Neuron (in vitro differentiated cells): ENCODE results near the gene CEP295NL.

Experiments
- H2AFZ ChIP-seq: one replicate; pipeline ENCODE4 v1.6.1; 2013; ENCODE audit warnings: low read depth, mild to moderate bottlenecking, inconsistent platforms, low read length, moderate library complexity
- H3K27me3 ChIP-seq: one replicate; pipeline ENCODE4 v1.6.1; 2013; ENCODE audit warnings: low read length; ENCODE audit not compliant: insufficient read depth
- H3K36me3 ChIP-seq: one replicate; pipeline ENCODE4 v1.6.1; 2013; ENCODE audit warnings: low read length; ENCODE audit not compliant: insufficient read depth
- H3K4me1 ChIP-seq: one replicate; pipeline ENCODE4 v1.6.1; 2013; ENCODE audit warnings: low read length; ENCODE audit not compliant: insufficient read depth
- H3K4me3 ChIP-seq: 2 replicates; pipeline ENCODE4 v1.5.1; 2013; ENCODE audit warnings: mild to moderate bottlenecking, low read length, moderate library complexity
- H3K9me3 ChIP-seq: one replicate; pipeline ENCODE4 v1.6.1; 2013; ENCODE audit warnings: low read length

The CEP295NL gene

DNA sequence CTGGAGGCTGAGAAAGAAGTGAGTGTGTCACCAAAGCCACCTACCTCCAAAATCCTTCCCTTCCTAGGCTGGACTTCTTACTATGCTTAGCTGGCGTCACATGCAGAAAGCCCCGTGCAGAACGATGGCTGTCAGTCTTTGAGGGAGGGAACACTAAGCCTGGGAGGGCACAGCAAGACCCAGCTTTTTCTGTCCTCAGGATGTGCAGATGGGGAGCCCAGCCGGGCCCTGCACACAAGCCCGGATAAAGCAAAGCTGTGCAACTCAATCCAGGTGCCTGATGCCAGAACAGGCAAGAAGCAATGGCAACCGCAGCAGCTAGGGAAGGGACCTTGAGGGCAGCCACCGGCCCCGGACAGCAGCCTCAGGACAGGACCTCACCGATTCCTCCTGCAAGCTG is 48.5 kb downstream of the CEP295NL start:
- H3K4me3 ChIP-seq, result no peak overlapping the region
- H3K27me3 ChIP-seq, result no peaks in the 10 kb centered on the region
- H2AFZ ChIP-seq, result no peak overlapping the region
- H3K36me3 ChIP-seq, result peaks cover 37% of the 10 kb centered on the region
- no peaks in the 10 kb centered on the region for H3K4me1 ChIP-seq
- H3K9me3 ChIP-seq, result no peaks in the 10 kb centered on the region

DNA sequence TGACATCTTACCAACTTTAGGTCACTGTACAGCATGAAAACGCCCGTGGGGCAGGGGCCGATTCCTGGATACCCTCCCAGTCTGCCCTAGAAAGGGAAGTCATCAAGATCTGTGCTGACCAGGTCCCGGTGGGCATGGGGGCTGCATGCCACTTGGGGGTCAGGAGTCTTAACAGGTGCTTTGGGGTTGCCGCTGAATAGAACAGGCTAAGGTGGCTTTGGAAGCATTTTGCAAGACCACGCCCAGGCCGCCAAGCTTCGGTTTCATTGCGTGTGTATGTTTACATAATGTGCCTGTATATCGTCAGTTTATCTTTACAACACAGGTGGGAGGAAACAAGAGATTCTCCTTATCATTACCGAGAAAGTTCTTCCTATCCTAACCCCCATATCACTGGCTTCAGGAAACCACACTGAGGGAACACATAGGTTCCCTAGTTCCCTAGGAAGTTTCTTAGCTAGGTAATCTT is 49.0 kb downstream of the CEP295NL start:
- no peak overlapping the region for H3K4me3 ChIP-seq
- H3K36me3 ChIP-seq, result peaks cover 35% of the 10 kb centered on the region
- no peaks in the 10 kb centered on the region for H3K27me3 ChIP-seq
- H3K4me1 ChIP-seq, result no peaks in the 10 kb centered on the region
- H3K9me3 ChIP-seq, result no peaks in the 10 kb centered on the region
- no peak overlapping the region for H2AFZ ChIP-seq

DNA sequence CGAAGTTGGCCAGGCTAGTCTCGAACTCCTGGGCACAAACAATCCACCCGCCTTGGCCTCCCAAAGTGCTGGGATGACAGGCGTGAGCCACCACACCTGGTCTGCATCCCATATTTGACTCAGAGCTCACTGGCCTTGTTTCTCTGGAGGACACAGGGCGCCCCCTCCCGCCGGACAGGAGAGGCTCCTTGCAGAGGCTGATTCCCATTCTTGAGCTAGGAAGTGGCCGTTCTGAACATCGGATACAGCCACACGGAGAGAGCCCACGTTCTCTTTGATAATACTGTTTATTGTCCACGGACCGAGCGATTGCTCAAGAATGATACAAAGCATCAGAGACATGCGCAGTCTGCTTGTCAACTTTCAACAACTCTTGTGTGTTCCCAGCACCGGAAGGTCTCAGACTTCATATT is 50.3 kb downstream of the CEP295NL start:
- Histone ChIP-seq H2AFZ (no peak overlapping the region), H3K36me3 (peaks cover 35% of the 10 kb centered on the region), H3K4me1 (no peaks in the 10 kb centered on the region), H3K9me3 (no peaks in the 10 kb centered on the region), H3K27me3 (no peaks in the 10 kb centered on the region), H3K4me3 (no peak overlapping the region)

DNA sequence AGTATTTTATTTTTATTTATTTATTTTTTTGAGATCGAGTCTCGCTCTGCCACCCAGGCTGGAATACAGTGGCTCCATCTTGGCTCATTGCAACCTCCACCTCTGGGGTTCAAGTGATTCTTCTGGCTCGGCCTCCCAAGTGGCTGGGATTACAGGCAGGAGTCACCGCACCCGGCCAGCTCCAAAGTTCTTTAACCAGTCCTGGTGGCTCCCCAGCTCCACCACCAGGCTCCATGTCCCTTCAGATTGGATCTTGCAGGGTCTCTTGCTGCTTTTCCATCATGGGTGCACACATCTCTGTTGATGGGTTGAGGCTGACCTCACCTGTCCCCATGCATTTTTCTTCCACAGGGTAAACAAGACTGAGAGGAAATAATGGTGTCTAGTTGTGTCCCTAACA is 54.0 kb downstream of the CEP295NL start:
- no peak overlapping the region for H2AFZ ChIP-seq

DNA sequence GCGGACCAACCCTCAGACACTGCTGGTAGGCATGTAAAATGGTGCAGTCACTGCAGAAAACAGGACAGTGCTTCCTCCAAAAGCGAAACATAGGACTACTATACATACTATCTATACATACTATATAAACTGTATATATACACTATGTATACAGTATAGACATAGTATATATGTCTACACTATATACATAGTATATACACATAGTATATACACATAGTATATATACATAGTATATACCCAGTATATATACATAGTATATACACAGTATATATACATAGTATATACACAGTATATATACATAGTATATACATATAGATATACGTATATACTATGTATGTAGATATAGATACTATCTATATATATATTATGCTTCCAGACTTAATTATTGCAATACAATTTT is 55.9 kb downstream of the CEP295NL start:
- Histone ChIP-seq H2AFZ (no peak overlapping the region), H3K4me1 (no peaks in the 10 kb centered on the region), H3K27me3 (no peaks in the 10 kb centered on the region), H3K4me3 (no peak overlapping the region), H3K9me3 (no peaks in the 10 kb centered on the region), H3K36me3 (no peaks in the 10 kb centered on the region)

More for the DNA sequence above, 54.0 kb downstream of the CEP295NL start:
- Histone ChIP-seq H3K4me3 (no peak overlapping the region), H3K9me3 (no peaks in the 10 kb centered on the region), H3K27me3 (no peaks in the 10 kb centered on the region), H3K4me1 (no peaks in the 10 kb centered on the region), H3K36me3 (peaks cover 6% of the 10 kb centered on the region)

DNA sequence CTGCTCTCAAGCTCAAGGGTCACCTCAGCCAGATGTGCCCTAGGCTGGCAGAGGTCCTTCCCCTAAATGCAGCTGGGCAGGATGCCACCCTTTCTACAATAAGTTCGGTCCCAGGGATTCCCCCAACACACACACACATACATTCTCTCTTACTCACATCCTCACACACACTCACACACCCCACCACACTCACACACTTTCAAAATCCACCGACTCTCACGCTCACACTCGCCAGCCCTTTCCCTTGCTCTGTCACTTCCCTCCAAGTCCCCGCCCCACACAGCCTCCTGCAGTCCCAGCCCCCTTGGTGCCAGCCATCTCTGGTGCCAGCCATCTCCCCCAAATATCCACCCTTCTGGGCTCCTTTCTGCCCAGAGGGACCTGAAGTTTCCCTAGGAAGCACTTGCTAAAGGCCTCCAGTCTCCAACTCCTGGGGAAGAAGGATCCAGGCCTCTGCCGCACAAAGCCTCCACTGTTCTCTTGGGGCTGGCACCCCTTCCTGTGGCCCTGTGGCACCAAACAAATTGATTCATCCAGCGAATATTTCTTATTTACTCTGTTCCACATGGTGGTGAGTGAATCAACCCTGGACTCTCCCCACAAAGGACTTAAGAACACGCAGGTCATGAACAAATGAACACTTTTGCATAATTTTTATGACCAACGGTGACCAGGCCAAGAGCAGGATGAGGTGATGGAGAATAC is 58.5 kb downstream of the CEP295NL start:
- no peak overlapping the region for H3K4me3 ChIP-seq
- no peaks in the 10 kb centered on the region for H3K9me3 ChIP-seq
- no peaks in the 10 kb centered on the region for H3K36me3 ChIP-seq
- no peaks in the 10 kb centered on the region for H3K27me3 ChIP-seq
- no peak overlapping the region for H2AFZ ChIP-seq
- peaks cover 11% of the 10 kb centered on the region for H3K4me1 ChIP-seq

DNA sequence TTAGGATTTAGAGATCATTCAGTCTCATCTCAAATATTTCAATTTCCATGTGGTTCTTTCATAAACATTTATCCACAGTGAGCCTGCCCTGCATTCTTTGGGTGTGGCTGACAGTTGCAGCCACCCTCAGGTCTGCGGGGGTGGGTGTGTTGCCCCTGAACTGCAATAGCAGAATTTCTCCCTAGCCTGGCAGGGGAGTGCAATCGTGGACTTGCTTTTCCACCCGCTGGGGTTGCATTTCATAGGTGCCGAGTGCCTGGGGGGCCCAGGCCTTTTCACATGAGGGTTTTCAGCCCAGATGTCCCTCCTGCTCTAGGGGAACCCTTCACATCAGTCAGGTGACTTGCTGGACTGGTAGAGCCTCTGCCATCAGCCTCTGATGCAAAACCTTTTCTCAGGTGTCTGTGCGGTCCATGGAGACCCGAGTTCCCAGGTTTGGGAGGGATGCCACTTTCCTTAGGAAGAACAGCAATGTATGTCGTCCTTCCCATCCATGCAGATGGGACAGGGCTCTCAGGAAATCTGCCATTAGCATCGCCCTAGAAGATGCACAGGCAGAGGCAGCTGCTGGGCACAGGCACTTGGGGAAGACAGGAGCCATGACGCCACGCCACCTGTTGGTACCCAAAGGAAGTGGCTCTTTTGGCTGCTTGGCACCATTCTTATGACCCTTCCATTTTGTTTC is 60.0 kb downstream of the CEP295NL start:
- Histone ChIP-seq H3K9me3 (no peaks in the 10 kb centered on the region), H2AFZ (no peak overlapping the region), H3K4me3 (no peak overlapping the region), H3K27me3 (no peaks in the 10 kb centered on the region), H3K36me3 (no peaks in the 10 kb centered on the region), H3K4me1 (peaks cover 22% of the 10 kb centered on the region)

DNA sequence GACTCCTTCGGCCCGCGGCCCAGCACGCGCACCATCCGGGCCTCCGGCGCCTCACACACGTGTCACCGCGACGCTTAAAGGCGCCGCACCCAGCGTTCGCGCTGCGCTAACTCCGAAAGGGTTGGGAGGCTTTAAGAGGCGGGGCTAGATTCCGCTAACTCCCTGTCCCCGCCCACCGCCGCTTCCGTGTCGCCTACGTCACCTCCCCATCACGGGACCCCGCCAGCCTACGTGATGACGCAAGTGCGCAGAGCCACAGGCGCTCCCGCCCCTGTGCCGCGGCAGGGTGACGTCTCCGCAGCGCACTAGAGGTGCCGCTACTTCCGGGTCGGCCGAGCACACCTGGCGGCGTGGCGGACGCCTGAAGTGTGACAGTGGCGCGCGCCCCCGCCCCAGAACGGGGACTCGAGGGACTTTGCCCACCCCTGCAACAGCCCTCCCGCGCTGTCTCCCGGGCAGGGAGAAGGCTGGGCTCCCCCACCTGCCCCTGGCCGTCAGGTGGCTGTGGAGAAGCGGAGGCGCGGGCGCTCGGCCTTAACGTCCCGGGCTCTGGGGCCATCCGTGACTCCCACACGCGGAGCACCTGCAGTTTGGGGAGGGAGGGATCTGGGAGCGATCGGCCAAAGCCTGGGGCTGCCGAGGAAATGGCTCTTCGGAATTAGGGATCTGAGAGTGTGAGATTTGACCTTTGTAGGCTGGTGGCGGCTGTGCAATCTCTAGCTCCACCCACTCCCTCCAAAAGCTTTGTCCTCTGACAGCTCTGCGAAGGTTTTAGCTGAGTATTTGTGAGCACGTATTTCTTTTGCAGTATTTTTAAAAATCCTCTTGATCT is 62.0 kb downstream of the CEP295NL start, which contains the start of gene USP36:
USP36 (minus strand) TSS at position 35 of the 832 bp plus-strand sequence. CDS start 4,451 bp downstream, outside the sequence.
- Histone ChIP-seq H3K4me3 (peak within 1 kb of the TSS; percentile 67), H2AFZ (peak within 1 kb of the TSS; percentile 89), H3K27me3 (no peaks in the 10 kb centered on the region), H3K9me3 (no peaks in the 10 kb centered on the region), H3K36me3 (peaks cover 17% of the 10 kb centered on the region), H3K4me1 (peaks cover 22% of the 10 kb centered on the region)
